Activated CD4-positive, alpha-beta T cell treated with anti-CD3 and anti-CD28 coated beads, Interleukin-10, Interleukin-2, amounts not matched to agents 100 ng/mL and 50 ng/mL, durations not matched to agents 16 hours and 8 hours (primary cell): ENCODE data around the gene MYH9.

ENCODE experiments used
- DNase-seq: peaks from one replicate; pipeline ENCODE4 v3.0.0-alpha.2; 2020

The MYH9 gene

GRCh38 chr22:36344106-36344827 lies 43.5 kb downstream of the MYH9 start:
- DNase-seq, result peak; percentile 45

- DNase-seq, result no peak
These were observed 44.1 kb downstream of the MYH9 start for GRCh38 chr22:36343720-36344105.

- DNase-seq, result no peak
These were observed 44.6 kb downstream of the MYH9 start for GRCh38 chr22:36343070-36343719.

GRCh38 chr22:36341640-36342041 lies 46.1 kb downstream of the MYH9 start:
- no peak for DNase-seq

GRCh38 chr22:36340621-36341020 lies 47.1 kb downstream of the MYH9 start:
- DNase-seq, result no peak

- DNase-seq, result peak; percentile 64
These were observed 48.3 kb downstream of the MYH9 start for GRCh38 chr22:36339171-36340065.

GRCh38 chr22:36337365-36338130 lies 50.2 kb downstream of the MYH9 start:
- DNase-seq, result no peak

- no peak for DNase-seq
These were observed 51.3 kb downstream of the MYH9 start for GRCh38 chr22:36336246-36337182.

GRCh38 chr22:36335621-36336020 lies 52.1 kb downstream of the MYH9 start:
- no peak for DNase-seq

GRCh38 chr22:36334821-36335603 lies 52.8 kb downstream of the MYH9 start:
- DNase-seq, result peak; percentile 66

GRCh38 chr22:36334081-36334820 lies 53.5 kb downstream of the MYH9 start:
- peak; percentile 68 for DNase-seq

- no peak for DNase-seq
These were observed 54.1 kb downstream of the MYH9 start for GRCh38 chr22:36333644-36334043.

- peak; percentile 89 for DNase-seq
These were observed 55.0 kb downstream of the MYH9 start for GRCh38 chr22:36332623-36333332.

- DNase-seq, result peak; percentile 85
These were observed 55.7 kb downstream of the MYH9 start for GRCh38 chr22:36331912-36332622.

- DNase-seq, result peak; percentile 96
These were observed 56.4 kb downstream of the MYH9 start for GRCh38 chr22:36331306-36331911.

GRCh38 chr22:36330655-36331305 lies 57.0 kb downstream of the MYH9 start:
- peak; percentile 41 for DNase-seq

GRCh38 chr22:36330127-36330526 lies 57.6 kb downstream of the MYH9 start:
- no peak for DNase-seq
